Measurements from ENCODE around the gene ARMC5.
"Not testable (repeated sequence)": the region's sequence is repeated elsewhere in the genome, so short reads cannot be mapped to it uniquely, and the experiment has no call there.

The ARMC5 gene

DNA sequence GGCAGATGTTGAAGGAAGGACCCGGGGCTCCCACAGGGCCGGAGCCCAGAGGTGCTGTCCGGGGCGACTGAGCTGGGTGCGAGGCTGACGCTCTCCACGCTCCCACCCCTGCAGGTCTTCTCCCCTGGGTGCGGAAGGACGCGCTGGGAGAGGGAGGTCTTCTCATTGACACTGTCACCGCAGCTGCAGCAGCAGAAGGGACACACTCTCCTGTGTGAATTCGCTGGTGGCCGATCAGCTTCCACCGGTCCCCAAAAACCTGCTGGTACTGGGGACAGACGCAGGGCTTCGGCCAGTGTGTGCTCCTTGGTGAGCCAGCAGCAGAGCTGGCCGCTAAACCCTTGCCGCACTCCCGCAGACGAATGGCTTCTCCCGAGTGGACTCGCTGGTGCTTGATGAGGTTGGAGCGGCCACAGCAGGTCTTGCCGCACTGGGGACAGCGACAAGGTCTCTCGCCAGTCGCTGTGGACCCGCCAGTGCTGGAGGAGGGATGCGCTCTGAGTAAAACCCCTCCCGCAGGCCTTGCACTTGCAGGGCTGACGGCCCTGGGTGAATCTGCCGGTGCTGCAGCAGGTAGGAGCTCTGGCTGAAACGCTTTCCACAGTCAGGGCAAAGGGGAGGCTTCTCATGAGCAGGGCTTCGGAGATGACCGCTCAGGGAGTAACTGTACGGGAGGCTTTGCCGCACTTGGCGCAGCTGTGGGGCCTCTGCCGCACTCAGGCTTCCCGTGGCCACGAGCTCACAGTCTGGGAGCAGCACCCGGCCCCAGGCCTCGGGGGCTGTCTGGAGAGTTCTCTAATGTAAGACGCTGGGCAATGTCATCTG, 22.9 kb upstream of the ARMC5 start:
- H3K27ac ChIP-seq (ENCODE audit: low read length): no peak overlapping the region
- no peaks in the 10 kb centered on the region for H4K20me1 ChIP-seq (ENCODE audit: insufficient read depth, low read length)
- no peaks in the 10 kb centered on the region for H3K36me3 ChIP-seq (replicated peaks; ENCODE audit: low read depth, low read length)
- TF ChIP-seq EZH2phosphoT487 (IDR thresholded peaks at IDR 0.05; ENCODE audit: low read depth): no peak
- TF ChIP-seq, protein P1, sequence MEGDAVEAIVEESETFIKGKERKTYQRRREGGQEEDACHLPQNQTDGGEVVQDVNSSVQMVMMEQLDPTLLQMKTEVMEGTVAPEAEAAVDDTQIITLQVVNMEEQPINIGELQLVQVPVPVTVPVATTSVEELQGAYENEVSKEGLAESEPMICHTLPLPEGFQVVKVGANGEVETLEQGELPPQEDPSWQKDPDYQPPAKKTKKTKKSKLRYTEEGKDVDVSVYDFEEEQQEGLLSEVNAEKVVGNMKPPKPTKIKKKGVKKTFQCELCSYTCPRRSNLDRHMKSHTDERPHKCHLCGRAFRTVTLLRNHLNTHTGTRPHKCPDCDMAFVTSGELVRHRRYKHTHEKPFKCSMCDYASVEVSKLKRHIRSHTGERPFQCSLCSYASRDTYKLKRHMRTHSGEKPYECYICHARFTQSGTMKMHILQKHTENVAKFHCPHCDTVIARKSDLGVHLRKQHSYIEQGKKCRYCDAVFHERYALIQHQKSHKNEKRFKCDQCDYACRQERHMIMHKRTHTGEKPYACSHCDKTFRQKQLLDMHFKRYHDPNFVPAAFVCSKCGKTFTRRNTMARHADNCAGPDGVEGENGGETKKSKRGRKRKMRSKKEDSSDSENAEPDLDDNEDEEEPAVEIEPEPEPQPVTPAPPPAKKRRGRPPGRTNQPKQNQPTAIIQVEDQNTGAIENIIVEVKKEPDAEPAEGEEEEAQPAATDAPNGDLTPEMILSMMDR (IDR thresholded peaks at IDR 0.05; ENCODE audit: low read depth, low read length): no peak
- no peak overlapping the region for H3K4me2 ChIP-seq (ENCODE audit: low read length)
- no peaks in the 10 kb centered on the region for H3K9me3 ChIP-seq (ENCODE audit: insufficient read depth, low read length)
- no peak overlapping the region for H2AFZ ChIP-seq (ENCODE audit: low read depth, low read length)
- H3K9ac ChIP-seq (ENCODE audit: low read length): no peak overlapping the region
- H3K4me3 ChIP-seq (ENCODE audit: low read length): no peak overlapping the region
- peaks cover 14% of the 10 kb centered on the region for H3K4me1 ChIP-seq (ENCODE audit: low read length)
- H3K79me2 ChIP-seq (ENCODE audit: low read length): no peaks in the 10 kb centered on the region
- H3K27me3 ChIP-seq (ENCODE audit: low read depth, low read length): no peaks in the 10 kb centered on the region

DNA sequence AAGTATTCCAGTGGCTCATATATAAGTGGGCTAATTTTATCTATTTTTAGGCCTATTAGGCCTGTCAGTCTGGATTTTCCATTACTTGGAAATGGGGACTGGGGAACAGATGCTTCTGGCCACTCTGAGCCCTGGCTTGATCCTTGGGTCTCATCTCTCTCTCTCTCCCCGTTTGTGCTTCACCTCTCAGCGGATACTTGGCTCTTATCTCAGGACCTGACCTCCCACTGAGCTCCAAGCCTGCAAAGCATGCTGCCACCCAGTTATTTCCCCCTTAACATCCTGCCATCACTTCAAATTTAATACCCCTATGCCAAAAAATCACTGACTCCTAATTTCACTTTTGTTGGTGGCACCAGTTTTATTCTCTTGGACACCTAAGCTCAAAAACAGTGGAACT, 20.9 kb upstream of the ARMC5 start:
- no peak for TF ChIP-seq EZH2phosphoT487 (IDR thresholded peaks at IDR 0.05; ENCODE audit: low read depth)
- TF ChIP-seq, protein P1 (IDR thresholded peaks at IDR 0.05; ENCODE audit: low read depth, low read length): no peak
- no peaks in the 10 kb centered on the region for H4K20me1 ChIP-seq (ENCODE audit: insufficient read depth, low read length)
- no peak overlapping the region for H3K27ac ChIP-seq (ENCODE audit: low read length)
- no peak overlapping the region for H3K9ac ChIP-seq (ENCODE audit: low read length)
- H3K4me2 ChIP-seq (ENCODE audit: low read length): no peak overlapping the region
- no peaks in the 10 kb centered on the region for H3K79me2 ChIP-seq (ENCODE audit: low read length)
- H3K4me1 ChIP-seq (ENCODE audit: low read length): peaks cover 14% of the 10 kb centered on the region
- no peaks in the 10 kb centered on the region for H3K9me3 ChIP-seq (ENCODE audit: insufficient read depth, low read length)
- no peak overlapping the region for H2AFZ ChIP-seq (ENCODE audit: low read depth, low read length)
- H3K4me3 ChIP-seq (ENCODE audit: low read length): no peak overlapping the region
- H3K27me3 ChIP-seq (ENCODE audit: low read depth, low read length): no peaks in the 10 kb centered on the region
- H3K36me3 ChIP-seq (replicated peaks; ENCODE audit: low read depth, low read length): no peaks in the 10 kb centered on the region

DNA sequence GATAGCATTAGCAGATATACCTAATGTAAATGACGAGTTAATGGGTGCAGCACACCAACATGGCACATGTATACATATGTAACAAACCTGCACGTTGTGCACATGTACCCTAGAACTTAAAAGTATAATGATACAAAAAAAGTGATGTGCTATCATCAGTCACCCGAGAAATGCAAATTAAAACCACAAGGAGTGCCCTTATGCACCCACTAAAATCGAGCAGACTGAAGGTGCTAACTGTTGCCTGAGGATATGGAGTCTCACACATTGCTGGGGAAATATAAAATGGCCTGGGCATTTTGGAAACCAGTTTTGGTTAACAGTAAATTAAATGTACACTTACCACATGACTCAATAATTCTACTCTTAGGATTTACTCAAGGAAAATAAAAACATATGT, 20.3 kb upstream of the ARMC5 start:
- H3K9ac ChIP-seq (ENCODE audit: low read length); H3K27me3 ChIP-seq (ENCODE audit: low read depth, low read length); H4K20me1 ChIP-seq (ENCODE audit: insufficient read depth, low read length); H3K4me3 ChIP-seq (ENCODE audit: low read length); H3K9me3 ChIP-seq (ENCODE audit: insufficient read depth, low read length); H3K36me3 ChIP-seq (replicated peaks; ENCODE audit: low read depth, low read length); H3K79me2 ChIP-seq (ENCODE audit: low read length); H3K27ac ChIP-seq (ENCODE audit: low read length); H2AFZ ChIP-seq (ENCODE audit: low read depth, low read length): not testable (repeated sequence)
- H3K4me2 ChIP-seq (ENCODE audit: low read length): peak overlapping the region; percentile 41
- peaks cover 14% of the 10 kb centered on the region for H3K4me1 ChIP-seq (ENCODE audit: low read length)

DNA sequence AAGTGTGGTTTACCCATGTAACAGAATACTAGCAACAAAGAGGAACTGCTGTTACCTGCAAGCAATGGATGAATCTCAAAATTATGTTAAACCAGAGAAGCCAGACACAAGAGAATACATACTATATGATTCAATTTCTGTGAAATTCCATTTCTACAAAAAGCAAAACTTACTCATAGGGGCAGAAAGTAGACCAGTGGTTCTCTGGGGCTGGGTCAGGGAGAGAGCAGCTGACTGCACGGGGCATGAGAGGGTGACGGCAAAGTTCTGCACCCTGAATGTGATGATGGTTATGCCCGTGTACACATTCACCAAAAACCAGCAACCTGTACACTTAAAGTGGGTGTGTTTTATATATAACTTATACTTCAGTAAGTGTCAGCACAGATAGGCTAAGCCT, 19.8 kb upstream of the ARMC5 start:
- H3K9ac ChIP-seq (ENCODE audit: low read length): no peak overlapping the region
- no peaks in the 10 kb centered on the region for H4K20me1 ChIP-seq (ENCODE audit: insufficient read depth, low read length)
- H3K4me3 ChIP-seq (ENCODE audit: low read length): no peak overlapping the region
- no peaks in the 10 kb centered on the region for H3K9me3 ChIP-seq (ENCODE audit: insufficient read depth, low read length)
- no peak overlapping the region for H2AFZ ChIP-seq (ENCODE audit: low read depth, low read length)
- no peak overlapping the region for H3K27ac ChIP-seq (ENCODE audit: low read length)
- H3K4me2 ChIP-seq (ENCODE audit: low read length): peak overlapping the region; percentile 41
- TF ChIP-seq EZH2phosphoT487 (IDR thresholded peaks at IDR 0.05; ENCODE audit: low read depth): no peak
- TF ChIP-seq, protein P1 (IDR thresholded peaks at IDR 0.05; ENCODE audit: low read depth, low read length): no peak
- H3K27me3 ChIP-seq (ENCODE audit: low read depth, low read length): no peaks in the 10 kb centered on the region
- H3K4me1 ChIP-seq (ENCODE audit: low read length): peaks cover 14% of the 10 kb centered on the region
- H3K36me3 ChIP-seq (replicated peaks; ENCODE audit: low read depth, low read length): no peaks in the 10 kb centered on the region
- H3K79me2 ChIP-seq (ENCODE audit: low read length): no peaks in the 10 kb centered on the region
